ENCODE data around the gene SPEG. TPM values are rescaled to one million over a fixed set of nuclear protein-coding genes. Genes with fewer than 3 reads are reported as not detected.

The SPEG gene
- total and polyA plus RNA-seq, 2 of the 8 experiments (the other 6 are each of a cell fraction or from before 2014, with no cell fraction given): 19.9 to 32.0 TPM

GRCh38 chr2:219524817-219525216 is 90.2 kb downstream of the SPEG start:
- H3K4ac ChIP-seq (replicated peaks; ENCODE audit: insufficient read length, low read depth, low read length): no peak overlapping the region
- H3K4me3 ChIP-seq (ENCODE audit: extremely low read depth in 1 of 4, insufficient read depth in 2 of 4, low read depth in 3 of 4, low read length in 4 of 4): no peak overlapping the region
- no peaks in the 10 kb centered on the region for H3K79me1 ChIP-seq (ENCODE audit: low read depth, low read length)
- H2BK12ac ChIP-seq (ENCODE audit: low read depth, low read length): no peak overlapping the region; the same call in 1 of the 2 replicates
- peaks cover 0 to 21% (median 12%) of the 10 kb centered on the region in 4 experiments; a peak in 6 of 7 replicates for H3K27me3 ChIP-seq (replicated peaks in 1 of 4; ENCODE audit: control insufficient read depth in 3 of 4, extremely low read depth in 1 of 4, insufficient read depth in 3 of 4, low read length in 3 of 4)
- H3K14ac ChIP-seq (ENCODE audit: insufficient read length): no peak overlapping the region
- no peak overlapping the region for H3K9ac ChIP-seq (replicated peaks in 1 of 4; ENCODE audit: extremely low read depth in 1 of 4, low read depth in 3 of 4, low read length in 3 of 4)
- H3K27ac ChIP-seq (ENCODE audit: low read depth, low read length): no peak overlapping the region
- H2BK120ac ChIP-seq (replicated peaks; ENCODE audit: low read depth, low read length): no peak overlapping the region
- H2BK20ac ChIP-seq (ENCODE audit: low read length): no peak overlapping the region
- no peak overlapping the region for H3K23ac ChIP-seq (ENCODE audit: insufficient read length)
- no peak overlapping the region for H3K56ac ChIP-seq (replicated peaks; ENCODE audit: insufficient read length, low read depth, low read length)
- peaks cover 2% of the 10 kb centered on the region; the same call in 1 of the 2 replicates for H3K23me2 ChIP-seq (ENCODE audit: low read depth, low read length)
- H3K9me3 ChIP-seq (ENCODE audit: insufficient read depth in 2 of 2, low read depth in 1 of 2, low read length in 1 of 2): no peaks in the 10 kb centered on the region
- no peaks in the 10 kb centered on the region for H4K20me1 ChIP-seq (replicated peaks in 1 of 2; ENCODE audit: control insufficient read depth in 1 of 2, insufficient read depth in 2 of 2, low read length in 2 of 2)
- 80% methylated on average over 2 of the region's 2 CpGs; no CpG with 5 or more reads in 1 of the 2 experiments for WGBS, 2 experiments (ENCODE audit: extremely low coverage in 1 of 2, insufficient coverage in 1 of 2, insufficient read length in 1 of 2, insufficient replicate concordance in 2 of 2, low coverage in 1 of 2, low lambda C conversion rate in 2 of 2, missing lambda C conversion rate in 1 of 2)
- TF ChIP-seq NRF1 (IDR thresholded peaks at IDR 0.05; ENCODE audit: low read depth, low read length) (no peak), NANOG (IDR thresholded peaks at IDR 0.05; ENCODE audit: insufficient read depth, low read depth, low read length, poor library complexity, severe bottlenecking) (no peak), KDM1A (IDR thresholded peaks at IDR 0.05; ENCODE audit: borderline replicate concordance, low read length) (peak; percentile 71; the same call in 1 of the 2 replicates), POU5F1 (IDR thresholded peaks at IDR 0.05; ENCODE audit: low read depth, low read length) (no peak), CEBPB (IDR thresholded peaks at IDR 0.05; ENCODE audit: low read depth, low read length) (no peak), EGR1 (IDR thresholded peaks at IDR 0.05; ENCODE audit: borderline replicate concordance, low read depth, low read length) (no peak)
- no peak overlapping the region for H2AFZ ChIP-seq (ENCODE audit: low read length)
- H3K4me2 ChIP-seq (ENCODE audit: insufficient read depth in 1 of 2, low read depth in 2 of 2, low read length in 2 of 2): no peak overlapping the region; a peak in 1 of 4 replicates
- H4K8ac ChIP-seq (ENCODE audit: extremely low read depth, insufficient read depth, low read length): no peak overlapping the region
- DNase-seq (ENCODE audit: low read depth in 1 of 2, low spot score in 2 of 2) (no peak), FAIRE-seq (no peak)
- H3K4me1 ChIP-seq (replicated peaks in 1 of 4; ENCODE audit: control insufficient read depth in 3 of 4, insufficient read depth in 4 of 4, low read length in 3 of 4): peaks cover 0 to 29% (median 19%) of the 10 kb centered on the region in 4 experiments; a peak in 6 of 7 replicates
- no peaks in the 10 kb centered on the region for H3K79me2 ChIP-seq (ENCODE audit: control insufficient read depth in 1 of 2, insufficient read depth in 2 of 2, low read length in 2 of 2)
- ChIA-PET CTCF (ENCODE audit: partially characterized antibody) (interaction anchor here (18.0 to 113.1 kb wide), 5 partner anchors 3 to 119 kb away, joined by 334 to 7248 read pairs (median 488); partner anchors contain the start of genes ASIC4, DES, GMPPA and SPEG), POLR2A (ENCODE audit: partially characterized antibody) (interaction anchor here (0.6 to 2.7 kb wide), 6 partner anchors 15 to 38 kb away, joined by 3 to 10 read pairs (median 4); no protein-coding TSS in a partner anchor)
- no peak overlapping the region for H2BK5ac ChIP-seq (ENCODE audit: low read depth, low read length)
- H3K18ac ChIP-seq (ENCODE audit: extremely low read depth, low read length): no peak overlapping the region
- no peaks in the 10 kb centered on the region for H3K36me3 ChIP-seq (ENCODE audit: control insufficient read depth in 2 of 4, insufficient read depth in 4 of 4, low read length in 3 of 4)
- H4K91ac ChIP-seq (replicated peaks; ENCODE audit: insufficient read length, low read length): no peak overlapping the region
- H2AK5ac ChIP-seq (ENCODE audit: low read depth, low read length): no peak overlapping the region
- H4K5ac ChIP-seq (ENCODE audit: insufficient read length, low read depth, low read length): no peak overlapping the region
- H2BK15ac ChIP-seq (ENCODE audit: low read length): no peak overlapping the region
